OCI-LY7 (cell line): ENCODE measurements around the gene MOB3B. TPM values are rescaled to one million over a fixed set of nuclear protein-coding genes. Genes with fewer than 3 reads are reported as not detected.

Experiments used
- BruUV-seq: library from RNA; stranded (reverse); fragments of 400-500 nt; replicated peaks from 2 replicates; lab custom pipeline; 2021; lab: Mats Ljungman, UMichigan
- CTCF ChIA-PET: fragments of 300-600 bp; sonication (Branson Sonifier 250); formaldehyde crosslinking; loops from one replicate; lab custom pipeline; 2022; ENCODE audit warnings: antibody characterized with exemption; ENCODE audit not compliant: unreplicated experiment; lab: Charles Lee
- POLR2A ChIA-PET: fragments of 300-600 bp; sonication (Branson Sonifier 250); formaldehyde crosslinking; loops from one replicate; lab custom pipeline; 2022; ENCODE audit warnings: antibody characterized with exemption; lab: Charles Lee
- DNase-seq: peaks from one replicate; pipeline ENCODE4 v3.0.0-alpha.2; 2015; ENCODE audit warnings: low spot score
- H2AFZ ChIP-seq: fragments of 200-600 bp; sonication (generic), shearing (Covaris generic); 2 replicates; pipeline ENCODE4 v1.6.1; 2014; ENCODE audit warnings: mild to moderate bottlenecking, antibody characterized with exemption, low read length, moderate library complexity
- H3K27ac ChIP-seq: fragments of 200-600 bp; sonication (generic); 2 replicates; pipeline ENCODE4 v1.5.1; 2014; ENCODE audit warnings: mixed run types, low read depth, mild to moderate bottlenecking, moderate library complexity, low read length, inconsistent platforms; ENCODE audit not compliant: poor library complexity, severe bottlenecking
- H3K36me3 ChIP-seq: fragments of 200-600 bp; sonication (generic); 2 replicates; pipeline ENCODE4 v1.6.1; 2014; ENCODE audit warnings: mild to moderate bottlenecking, antibody characterized with exemption, low read length, moderate library complexity, mixed read lengths; ENCODE audit not compliant: insufficient read depth
- H3K4me1 ChIP-seq: fragments of 200-600 bp; sonication (generic); 2 replicates; pipeline ENCODE4 v1.5.1; 2014; ENCODE audit warnings: mild to moderate bottlenecking, low read length; ENCODE audit not compliant: insufficient read depth, poor library complexity, severe bottlenecking
- H3K4me2 ChIP-seq: fragments of 200-600 bp; sonication (generic); 2 replicates; pipeline ENCODE4 v1.6.1; 2014; ENCODE audit warnings: mild to moderate bottlenecking, low read length
- H3K4me3 ChIP-seq: fragments of 200-600 bp; sonication (generic); 2 replicates; pipeline ENCODE4 v1.5.1; 2014; ENCODE audit warnings: mild to moderate bottlenecking, low read depth, low read length; ENCODE audit not compliant: poor library complexity, severe bottlenecking
- H3K79me2 ChIP-seq: fragments of 200-600 bp; sonication (generic); 2 replicates; pipeline ENCODE4 v1.6.1; 2016; ENCODE audit warnings: low read depth, mild to moderate bottlenecking, low read length, moderate library complexity, mixed read lengths; ENCODE audit not compliant: insufficient read depth
- H3K9me2 ChIP-seq: fragments of 200-600 bp; sonication (generic); 2 replicates; pipeline ENCODE4 v1.6.1; 2016; ENCODE audit warnings: mild to moderate bottlenecking, low read length, mixed read lengths; ENCODE audit not compliant: insufficient read depth
- H3K9me3 ChIP-seq: fragments of 200-600 bp; sonication (generic); 2 replicates; pipeline ENCODE4 v1.6.1; 2014; ENCODE audit warnings: mild to moderate bottlenecking, mixed run types, low read length, mixed read lengths
- H4K20me1 ChIP-seq: fragments of 200-600 bp; sonication (generic); 2 replicates; pipeline ENCODE4 v1.6.1; 2014; ENCODE audit warnings: mild to moderate bottlenecking, antibody characterized with exemption, low read length, moderate library complexity, mixed read lengths; ENCODE audit not compliant: insufficient read depth
- EZH2phosphoT487 ChIP-seq: fragments of 200-600 bp; sonication (generic); IDR thresholded peaks from 2 replicates; pipeline ENCODE4 v1.6.1; 2018; ENCODE audit warnings: low read depth, borderline replicate concordance, mild to moderate bottlenecking, mixed run types, antibody characterized with exemption, low read length, moderate library complexity, mixed read lengths
- intact Hi-C: fragments of 100-400 bp; cut with micrococcal nuclease; formaldehyde crosslinking; loops from one replicate; pipeline ENCODE4 v1.10.0; 2022; ENCODE audit not compliant: unreplicated experiment
- total RNA-seq, 2 experiments: library from RNA; depleted of rRNA in 1 of 2; stranded (reverse); fragments of >200 nt in 1 of 2; shearing (Covaris generic) in 1 of 2; gene quantifications; 2 replicates each; pipeline ENCODE4 v1.2.3, GENCODE V29; 2014 to 2022
- TF ChIP-seq, protein P1 (sequence below): fragments of 200-600 bp; sonication (generic); conservative IDR thresholded peaks from 2 replicates; pipeline ENCODE4 v1.5.1; 2014; ENCODE audit warnings: mild to moderate bottlenecking, antibody characterized with exemption, low read length, moderate library complexity, mixed read lengths

MOB3B gene
- total RNA-seq, 2 experiments from 2014 or later = 0.04 TPM; not detected in 1

DNA sequence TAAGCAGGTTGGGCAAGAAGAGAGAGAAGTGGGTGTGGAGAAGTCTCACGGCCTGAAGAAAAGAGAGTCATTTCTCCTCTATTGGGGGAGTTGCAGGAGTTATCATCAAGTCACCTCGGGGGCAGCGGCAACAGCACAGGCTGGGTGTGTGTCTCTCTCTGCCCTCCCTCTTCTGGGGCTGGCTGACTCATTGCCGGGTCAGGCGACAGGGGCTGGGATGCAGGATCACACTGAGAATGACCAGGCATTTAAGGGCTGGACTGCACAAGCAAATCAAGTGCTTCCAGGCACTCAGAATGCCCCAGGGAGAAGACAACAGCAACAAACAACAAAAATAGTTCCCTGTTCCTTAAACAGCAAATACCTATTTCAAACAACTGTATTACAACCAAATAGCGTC, 226.4 kb downstream of the MOB3B start:
- POLR2A ChIA-PET = no interaction called here
- CTCF ChIA-PET = no interaction called here
- Histone ChIP-seq H3K9me3 (no peaks in the 10 kb centered on the region), H3K4me1 (no peaks in the 10 kb centered on the region), H2AFZ (no peak overlapping the region), H3K79me2 (no peaks in the 10 kb centered on the region), H4K20me1 (no peaks in the 10 kb centered on the region), H3K4me2 (no peak overlapping the region), H3K27ac (no peak overlapping the region), H3K9me2 (no peaks in the 10 kb centered on the region), H3K4me3 (no peak overlapping the region), H3K36me3 (no peaks in the 10 kb centered on the region)
- BruUV-seq = no TSS peak
- intact Hi-C loops = no loop called here
- no peak for TF ChIP-seq EZH2phosphoT487
- TF ChIP-seq, protein P1, sequence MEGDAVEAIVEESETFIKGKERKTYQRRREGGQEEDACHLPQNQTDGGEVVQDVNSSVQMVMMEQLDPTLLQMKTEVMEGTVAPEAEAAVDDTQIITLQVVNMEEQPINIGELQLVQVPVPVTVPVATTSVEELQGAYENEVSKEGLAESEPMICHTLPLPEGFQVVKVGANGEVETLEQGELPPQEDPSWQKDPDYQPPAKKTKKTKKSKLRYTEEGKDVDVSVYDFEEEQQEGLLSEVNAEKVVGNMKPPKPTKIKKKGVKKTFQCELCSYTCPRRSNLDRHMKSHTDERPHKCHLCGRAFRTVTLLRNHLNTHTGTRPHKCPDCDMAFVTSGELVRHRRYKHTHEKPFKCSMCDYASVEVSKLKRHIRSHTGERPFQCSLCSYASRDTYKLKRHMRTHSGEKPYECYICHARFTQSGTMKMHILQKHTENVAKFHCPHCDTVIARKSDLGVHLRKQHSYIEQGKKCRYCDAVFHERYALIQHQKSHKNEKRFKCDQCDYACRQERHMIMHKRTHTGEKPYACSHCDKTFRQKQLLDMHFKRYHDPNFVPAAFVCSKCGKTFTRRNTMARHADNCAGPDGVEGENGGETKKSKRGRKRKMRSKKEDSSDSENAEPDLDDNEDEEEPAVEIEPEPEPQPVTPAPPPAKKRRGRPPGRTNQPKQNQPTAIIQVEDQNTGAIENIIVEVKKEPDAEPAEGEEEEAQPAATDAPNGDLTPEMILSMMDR = no peak
- no peak for DNase-seq

DNA sequence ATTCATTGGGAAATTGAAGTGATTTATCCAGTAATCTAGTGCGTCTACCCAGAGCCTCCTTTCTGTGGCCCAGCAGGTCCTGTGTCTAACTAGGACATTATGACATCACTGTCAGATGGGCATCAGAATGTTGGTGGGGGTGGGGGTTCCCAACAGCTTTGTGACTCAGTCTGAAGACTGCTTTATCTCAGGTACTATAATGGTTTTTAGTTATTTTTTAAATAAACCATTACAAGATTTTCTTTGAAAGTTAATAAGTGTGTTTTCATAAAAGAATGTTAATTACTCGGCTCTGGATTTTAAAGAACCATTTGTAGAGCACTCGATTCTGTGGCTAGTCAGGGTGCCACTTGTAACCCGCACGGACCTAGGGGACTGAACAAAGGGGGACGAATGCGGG, 232.6 kb downstream of the MOB3B start, which contains the start of gene EQTN:
TSS of gene EQTN (minus strand) at position 101 of the 400 bp plus-strand sequence. CDS start at position 6, 95 bp downstream.
- Histone ChIP-seq H3K27ac (no peak within 1 kb of the TSS), H2AFZ (no peak within 1 kb of the TSS), H4K20me1 (no peaks in the 10 kb centered on the region), H3K4me2 (no peak within 1 kb of the TSS), H3K79me2 (no peaks in the 10 kb centered on the region), H3K4me1 (no peaks in the 10 kb centered on the region), H3K9me2 (no peaks in the 10 kb centered on the region), H3K9me3 (no peaks in the 10 kb centered on the region), H3K4me3 (no peak within 1 kb of the TSS), H3K36me3 (no peaks in the 10 kb centered on the region)
- intact Hi-C loops = no loop called here
- BruUV-seq = no TSS peak
- DNase-seq = no peak
- ChIA-PET CTCF (no interaction called here), POLR2A (no interaction called here)
- TF ChIP-seq, protein P1 = no peak
- no peak for TF ChIP-seq EZH2phosphoT487

- no TSS peak for BruUV-seq
- CTCF ChIA-PET = no interaction called here
- Histone ChIP-seq H3K36me3 (no peaks in the 10 kb centered on the region), H2AFZ (no peak overlapping the region), H4K20me1 (no peaks in the 10 kb centered on the region), H3K4me2 (no peak overlapping the region), H3K79me2 (no peaks in the 10 kb centered on the region), H3K9me2 (no peaks in the 10 kb centered on the region), H3K4me3 (no peak overlapping the region), H3K4me1 (no peaks in the 10 kb centered on the region), H3K27ac (no peak overlapping the region), H3K9me3 (no peaks in the 10 kb centered on the region)
- no peak for DNase-seq
- POLR2A ChIA-PET = no interaction called here
- intact Hi-C loops = no loop called here
- TF ChIP-seq EZH2phosphoT487 = no peak
- TF ChIP-seq, protein P1 = no peak
These were observed 235.6 kb downstream of the MOB3B start for GRCh38 chr9:27293996-27294395.
